ENCODE data around the gene KRT9. TPM values are rescaled to one million over a fixed set of nuclear protein-coding genes. Genes with fewer than 3 reads are reported as not detected.

KRT9 gene
- total and polyA plus RNA-seq, 2 of the 13 experiments (the other 11 are each of a cell fraction or from before 2014, with no cell fraction given) = not detected

DNA sequence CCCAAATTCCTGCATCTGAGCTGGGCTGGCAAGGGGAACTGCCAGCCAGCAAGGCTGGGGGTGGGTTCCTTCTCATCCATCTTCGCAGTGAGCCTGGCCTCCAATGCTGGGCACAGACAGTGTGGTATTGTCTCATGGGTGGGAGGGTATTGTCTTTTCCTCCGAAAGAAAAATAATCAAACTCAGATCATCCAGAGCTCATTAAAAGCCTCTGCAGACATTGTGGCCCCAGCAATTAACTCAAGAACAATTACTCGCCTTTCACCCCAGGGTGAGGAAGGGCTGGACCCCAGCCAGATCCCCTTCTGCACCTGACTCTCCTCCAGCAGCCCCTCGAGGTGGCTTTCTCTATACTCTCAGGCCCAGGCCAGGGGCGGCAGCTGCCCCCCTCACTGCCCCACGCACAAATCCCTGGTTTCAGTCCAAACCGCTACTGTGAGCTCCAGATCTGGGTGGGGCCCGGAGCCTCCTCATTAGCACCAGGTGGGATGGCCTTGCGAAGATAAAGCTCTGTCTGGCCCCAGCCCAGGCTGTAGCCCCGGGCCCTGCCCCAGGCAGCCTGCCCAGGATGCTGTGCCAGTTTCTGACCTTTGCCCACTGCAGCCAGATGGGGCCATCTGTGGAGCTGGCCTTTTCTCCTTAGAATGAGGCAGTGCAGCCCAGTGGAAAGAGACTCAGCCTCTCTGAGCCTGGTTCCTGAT is 50.9 kb downstream of the KRT9 start:
- no peaks in the 10 kb centered on the region for H4K20me1 ChIP-seq (ENCODE audit: insufficient read depth, low read length)
- POLR2A ChIA-PET = interaction anchor here (1.0 to 1.4 kb wide), 2 partner anchors 9 to 105 kb away, joined by 3 to 4 read pairs; no protein-coding TSS in a partner anchor
- no peak for DNase-seq (ENCODE audit: low spot score)
- no TSS peak for BruUV-seq (replicated peaks)
- H3K4me1 ChIP-seq (ENCODE audit: insufficient read depth, low read length) = peaks cover 58% of the 10 kb centered on the region
- H3K79me2 ChIP-seq (ENCODE audit: insufficient read depth, low read length) = no peaks in the 10 kb centered on the region
- intact Hi-C loops (cut with micrococcal nuclease; ENCODE audit: unreplicated experiment) (loop anchor here (10.0 kb wide), 1 partner anchor 616 kb away; no protein-coding TSS in a partner anchor), in situ Hi-C loops (cut with HindIII; ENCODE audit: extremely low pct_ligation_motif_present, low pct_unique_long_range_greater_than_20kb) (no loop called here)
- H3K9me3 ChIP-seq (ENCODE audit: low read length) = no peaks in the 10 kb centered on the region
- no peak overlapping the region for H3K4me3 ChIP-seq (replicated peaks in 1 of 3; ENCODE audit: insufficient read depth in 1 of 3, low read depth in 2 of 3, low read length in 3 of 3)
- H3K27me3 ChIP-seq (ENCODE audit: control insufficient read depth in 1 of 2, insufficient read depth in 2 of 2, low read length in 2 of 2) = peaks cover 1 to 3% of the 10 kb centered on the region in 2 experiments; a peak in 3 of 5 replicates
- no peak for ATAC-seq
- no peak for FAIRE-seq
- CTCF ChIA-PET (ENCODE audit: low intra/inter-chr PET ratio, low total read pairs) = interaction anchor here (0.9 kb wide), 1 partner anchor 28 kb away, joined by 3 read pairs; no protein-coding TSS in a partner anchor
- H3K9ac ChIP-seq (ENCODE audit: insufficient read depth, low read depth, low read length) = no peak overlapping the region
- peaks cover 0 to 2% of the 10 kb centered on the region in 2 experiments; a peak in 1 of 5 replicates for H3K36me3 ChIP-seq (replicated peaks in 1 of 2; ENCODE audit: control insufficient read depth in 1 of 2, insufficient read depth in 2 of 2, low read length in 2 of 2)
- 4% methylated on average over 7 of the region's 10 CpGs for WGBS (ENCODE audit: low lambda C conversion rate)
- H2AFZ ChIP-seq (ENCODE audit: low read length) = no peak overlapping the region
- no peak overlapping the region for H3K27ac ChIP-seq (ENCODE audit: extremely low read length, insufficient read depth, low read length)
- H3K4me2 ChIP-seq (ENCODE audit: low read depth, low read length) = no peak overlapping the region
- TF ChIP-seq ZNF768 (CRISPR knock-in tag; IDR thresholded peaks at IDR 0.05) (0 out of 2 replicates have a peak, but pooled peaks have one; percentile 22), TBX2 (CRISPR knock-in tag; IDR thresholded peaks at IDR 0.05; ENCODE audit: borderline replicate concordance) (0 out of 2 replicates have a peak, but pooled peaks have one; percentile 15), SP140L (CRISPR knock-in tag; IDR thresholded peaks at IDR 0.05; ENCODE audit: borderline replicate concordance) (no peak)
- TF ChIP-seq, protein P1, sequence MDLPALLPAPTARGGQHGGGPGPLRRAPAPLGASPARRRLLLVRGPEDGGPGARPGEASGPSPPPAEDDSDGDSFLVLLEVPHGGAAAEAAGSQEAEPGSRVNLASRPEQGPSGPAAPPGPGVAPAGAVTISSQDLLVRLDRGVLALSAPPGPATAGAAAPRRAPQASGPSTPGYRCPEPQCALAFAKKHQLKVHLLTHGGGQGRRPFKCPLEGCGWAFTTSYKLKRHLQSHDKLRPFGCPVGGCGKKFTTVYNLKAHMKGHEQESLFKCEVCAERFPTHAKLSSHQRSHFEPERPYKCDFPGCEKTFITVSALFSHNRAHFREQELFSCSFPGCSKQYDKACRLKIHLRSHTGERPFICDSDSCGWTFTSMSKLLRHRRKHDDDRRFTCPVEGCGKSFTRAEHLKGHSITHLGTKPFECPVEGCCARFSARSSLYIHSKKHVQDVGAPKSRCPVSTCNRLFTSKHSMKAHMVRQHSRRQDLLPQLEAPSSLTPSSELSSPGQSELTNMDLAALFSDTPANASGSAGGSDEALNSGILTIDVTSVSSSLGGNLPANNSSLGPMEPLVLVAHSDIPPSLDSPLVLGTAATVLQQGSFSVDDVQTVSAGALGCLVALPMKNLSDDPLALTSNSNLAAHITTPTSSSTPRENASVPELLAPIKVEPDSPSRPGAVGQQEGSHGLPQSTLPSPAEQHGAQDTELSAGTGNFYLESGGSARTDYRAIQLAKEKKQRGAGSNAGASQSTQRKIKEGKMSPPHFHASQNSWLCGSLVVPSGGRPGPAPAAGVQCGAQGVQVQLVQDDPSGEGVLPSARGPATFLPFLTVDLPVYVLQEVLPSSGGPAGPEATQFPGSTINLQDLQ (CRISPR knock-in tag; IDR thresholded peaks at IDR 0.05) = no peak

Data from HepG2 (cell line).